Stimulated activated CD4-positive, alpha-beta T cell treated with anti-CD3 and anti-CD28 coated beads, Interleukin-15, amount 100 ng/mL, for 1 hour (primary cell): ENCODE measurements around the gene DMC1.
"Not testable (repeated sequence)": the region's sequence is repeated elsewhere in the genome, so short reads cannot be mapped to it uniquely, and the experiment has no call there.

Experiments used
- DNase-seq, 2 donors: peaks; one replicate each; pipeline ENCODE4 v3.0.0-alpha.2; 2020; ENCODE audit warnings: low read depth in 1 of 2, low spot score in 1 of 2

The DMC1 gene

DNA sequence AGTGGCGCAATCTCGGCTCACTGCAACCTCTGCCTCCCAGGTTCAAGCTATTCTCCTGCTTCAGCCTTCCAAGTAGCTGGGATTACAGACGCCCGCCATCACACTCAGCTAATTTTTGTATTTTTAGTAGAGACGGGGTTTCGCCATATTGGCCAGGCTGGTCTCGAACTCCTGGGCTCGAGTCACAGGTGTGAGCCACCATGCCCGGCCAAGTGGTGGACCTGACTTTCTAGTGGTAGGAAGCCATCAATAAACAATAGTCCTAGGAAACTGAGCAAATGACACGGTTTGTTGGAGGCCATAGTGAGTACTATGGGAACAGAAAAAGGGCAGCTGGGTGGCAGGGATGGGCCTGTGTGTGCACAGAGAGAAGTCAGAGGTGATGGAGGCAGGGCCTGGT is 99.8 kb downstream of the DMC1 start:
- DNase-seq, result not testable (repeated sequence)

DNA sequence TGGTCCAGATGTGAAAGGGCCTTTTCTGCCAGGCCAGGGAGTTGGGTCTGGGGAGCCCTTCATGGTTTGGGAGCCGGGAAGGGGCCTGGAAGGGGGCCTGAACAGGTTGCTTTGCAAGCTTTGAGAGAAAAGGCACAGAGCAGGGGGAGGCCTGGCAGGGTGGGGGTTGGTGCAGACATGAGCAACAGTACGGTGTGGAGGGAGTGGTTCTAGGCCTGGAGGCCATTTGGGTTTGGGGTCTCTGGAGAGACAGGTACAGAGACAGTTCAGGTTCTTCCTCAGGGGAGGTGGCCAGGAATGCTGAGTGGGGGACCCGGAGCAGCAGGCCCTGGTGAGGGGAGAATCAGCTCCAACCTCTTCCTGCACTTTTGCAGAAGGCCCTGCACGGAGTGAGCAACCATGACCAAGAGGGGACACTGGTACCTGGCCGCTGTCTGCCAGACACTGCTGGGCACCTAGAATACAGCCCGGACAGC is 100.6 kb downstream of the DMC1 start:
- no peak for DNase-seq
